Vagina (tissue), 2 donors: ENCODE results near the gene TRMT11. TPM values are rescaled to one million over a fixed set of nuclear protein-coding genes. Genes with fewer than 3 reads are reported as not detected.

Source experiments
- DNase-seq, 2 donors: peaks; one replicate each; pipeline ENCODE4 v3.0.0-alpha.2; 2017; ENCODE audit errors: extremely low spot score in 2 of 2
- H3K27ac ChIP-seq: fragments of 200-600 bp; sonication (generic); one replicate; pipeline ENCODE4 v1.5.1; 2019
- H3K27me3 ChIP-seq: fragments of 200-600 bp; sonication (generic); one replicate; pipeline ENCODE4 v1.5.1; 2019
- H3K36me3 ChIP-seq, 2 donors: fragments of 200-600 bp; sonication (generic); one replicate each; pipeline ENCODE4 v1.5.1; 2017 to 2019
- H3K4me1 ChIP-seq: fragments of 200-600 bp; sonication (generic); one replicate; pipeline ENCODE4 v1.5.1; 2019
- H3K4me3 ChIP-seq, 2 donors: fragments of 200-600 bp; sonication (generic); 1 replicate in 1 of 2; 2 replicates in 1 of 2; pipeline ENCODE4 v1.5.1; 2016 to 2019
- H3K9me3 ChIP-seq: fragments of 200-600 bp; sonication (generic); one replicate; pipeline ENCODE4 v1.5.1; 2019
- POLR2A ChIP-seq, 2 donors: fragments of 450-650 bp; IDR thresholded peaks; one replicate each; pipeline ENCODE4 v1.6.1; 2017; ENCODE audit warnings: antibody characterized with exemption in 2 of 2, mild to moderate bottlenecking in 2 of 2, moderate library complexity in 2 of 2
- POLR2AphosphoS5 ChIP-seq, 2 donors: sonication (generic); formaldehyde crosslinking; IDR thresholded peaks; one replicate each; pipeline ENCODE4 v1.9.0; 2017; ENCODE audit warnings: antibody characterized with exemption in 2 of 2, mild to moderate bottlenecking in 2 of 2, low read depth in 1 of 2; ENCODE audit not compliant: insufficient read depth in 1 of 2
- intact Hi-C: fragments of 100-400 bp; cut with DNase I; formaldehyde crosslinking; loops from one replicate; pipeline ENCODE4 v1.15.1; 2023
- total RNA-seq: library from RNA; depleted of rRNA; stranded (reverse); fragments of >200 nt; gene quantifications from one replicate; pipeline ENCODE4 v1.2.3, GENCODE V29; 2016
- TF ChIP-seq, protein P1 (sequence below), 3 experiments: fragments of 450-650 bp in 2 of 3; fragments of 200-600 bp in 1 of 3; sonication (generic) in 1 of 3; IDR thresholded peaks; one replicate each; pipeline ENCODE4 v1.5.1; 2017 to 2019; ENCODE audit warnings: antibody characterized with exemption in 3 of 3, mild to moderate bottlenecking in 2 of 3, moderate library complexity in 2 of 3

The TRMT11 gene
- total RNA-seq, 1 donor from 2014 or later: 28.0 TPM

DNA sequence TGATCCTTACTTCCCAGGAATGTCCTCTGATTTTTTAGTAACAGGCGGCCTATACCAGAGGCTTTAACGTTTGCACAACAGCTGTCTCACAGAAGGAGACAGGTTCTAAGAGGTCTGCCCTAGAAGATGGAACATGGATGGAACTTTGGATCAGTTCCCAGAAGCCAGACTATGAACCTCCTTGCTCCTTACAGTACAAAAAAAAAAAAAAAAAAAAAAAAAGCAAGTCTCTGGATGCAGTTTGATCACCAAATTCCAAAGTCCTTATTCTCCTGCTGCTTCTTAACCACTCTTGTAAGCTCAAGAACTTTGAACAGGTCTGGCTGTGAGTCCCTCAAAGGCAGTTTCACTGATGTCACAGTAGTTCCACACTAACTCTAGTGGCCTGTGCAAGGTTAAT is 2.0 kb upstream of the TRMT11 start:
- Histone ChIP-seq H3K27me3 (no peaks in the 10 kb centered on the region), H3K36me3 (no peaks in the 10 kb centered on the region), H3K27ac (no peak overlapping the region), H3K4me1 (peaks cover 18% of the 10 kb centered on the region), H3K4me3 (no peak overlapping the region), H3K9me3 (no peaks in the 10 kb centered on the region)
- intact Hi-C loops: no loop called here
- no peak for DNase-seq
- TF ChIP-seq POLR2AphosphoS5 (IDR thresholded peaks at IDR 0.05; ENCODE audit: insufficient read depth in 1 of 2, low read depth in 1 of 2): no peak
- TF ChIP-seq, protein P1, sequence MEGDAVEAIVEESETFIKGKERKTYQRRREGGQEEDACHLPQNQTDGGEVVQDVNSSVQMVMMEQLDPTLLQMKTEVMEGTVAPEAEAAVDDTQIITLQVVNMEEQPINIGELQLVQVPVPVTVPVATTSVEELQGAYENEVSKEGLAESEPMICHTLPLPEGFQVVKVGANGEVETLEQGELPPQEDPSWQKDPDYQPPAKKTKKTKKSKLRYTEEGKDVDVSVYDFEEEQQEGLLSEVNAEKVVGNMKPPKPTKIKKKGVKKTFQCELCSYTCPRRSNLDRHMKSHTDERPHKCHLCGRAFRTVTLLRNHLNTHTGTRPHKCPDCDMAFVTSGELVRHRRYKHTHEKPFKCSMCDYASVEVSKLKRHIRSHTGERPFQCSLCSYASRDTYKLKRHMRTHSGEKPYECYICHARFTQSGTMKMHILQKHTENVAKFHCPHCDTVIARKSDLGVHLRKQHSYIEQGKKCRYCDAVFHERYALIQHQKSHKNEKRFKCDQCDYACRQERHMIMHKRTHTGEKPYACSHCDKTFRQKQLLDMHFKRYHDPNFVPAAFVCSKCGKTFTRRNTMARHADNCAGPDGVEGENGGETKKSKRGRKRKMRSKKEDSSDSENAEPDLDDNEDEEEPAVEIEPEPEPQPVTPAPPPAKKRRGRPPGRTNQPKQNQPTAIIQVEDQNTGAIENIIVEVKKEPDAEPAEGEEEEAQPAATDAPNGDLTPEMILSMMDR (IDR thresholded peaks at IDR 0.05): no peak
- TF ChIP-seq POLR2A (IDR thresholded peaks at IDR 0.05): no peak

DNA sequence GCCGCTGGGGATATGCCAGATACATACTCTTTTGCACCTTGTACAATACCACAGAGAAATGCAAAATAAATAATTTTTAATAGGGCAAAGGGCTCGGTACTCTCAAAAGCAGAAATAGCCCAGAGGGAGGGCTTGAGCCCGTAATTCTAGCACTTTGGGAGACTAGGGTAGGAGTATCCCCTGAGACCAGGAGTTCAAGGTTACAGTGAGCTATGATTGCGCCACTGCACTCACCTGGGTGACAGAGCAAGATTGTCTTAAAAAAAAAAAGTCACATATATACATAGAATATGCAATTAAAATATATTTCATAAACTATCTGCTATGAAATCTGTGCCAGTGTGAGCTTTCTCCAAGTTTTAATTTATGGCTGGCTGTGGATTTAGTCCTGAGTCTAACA is 818 bp upstream of the TRMT11 start:
- H3K4me3 ChIP-seq: peak overlapping the region; percentile 72 to 82
- H3K4me1 ChIP-seq: peaks cover 18% of the 10 kb centered on the region
- no peaks in the 10 kb centered on the region for H3K9me3 ChIP-seq
- intact Hi-C loops: no loop called here
- TF ChIP-seq POLR2A (IDR thresholded peaks at IDR 0.05): no peak
- no peak for TF ChIP-seq POLR2AphosphoS5 (IDR thresholded peaks at IDR 0.05; ENCODE audit: insufficient read depth in 1 of 2, low read depth in 1 of 2)
- TF ChIP-seq, protein P1 (IDR thresholded peaks at IDR 0.05): no peak
- H3K27ac ChIP-seq: no peak overlapping the region
- no peak for DNase-seq
- no peaks in the 10 kb centered on the region for H3K27me3 ChIP-seq
- H3K36me3 ChIP-seq: no peaks in the 10 kb centered on the region

DNA sequence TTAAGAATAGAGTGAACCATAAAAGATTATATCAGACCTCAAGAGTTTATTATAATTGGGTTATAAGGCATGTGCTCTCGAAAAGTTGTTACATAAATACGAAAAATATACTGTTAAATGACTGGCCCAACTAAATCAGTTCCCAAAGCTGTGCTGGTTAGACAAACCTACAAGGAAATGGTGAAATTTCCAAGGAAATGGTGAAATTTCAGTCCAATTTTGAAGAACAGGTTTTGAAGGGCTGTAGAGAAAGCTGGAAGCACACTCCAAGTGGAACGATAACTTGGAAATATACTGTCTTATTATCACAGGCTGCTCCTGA is 400 bp upstream of the TRMT11 start:
- H3K9me3 ChIP-seq: no peaks in the 10 kb centered on the region
- H3K4me3 ChIP-seq: peak overlapping the region; percentile 72 to 82
- H3K36me3 ChIP-seq: no peaks in the 10 kb centered on the region
- peak overlapping the region; percentile 80 for H3K27ac ChIP-seq
- intact Hi-C loops: no loop called here
- H3K27me3 ChIP-seq: no peaks in the 10 kb centered on the region
- no peak for TF ChIP-seq POLR2A (IDR thresholded peaks at IDR 0.05)
- TF ChIP-seq POLR2AphosphoS5 (IDR thresholded peaks at IDR 0.05; ENCODE audit: insufficient read depth in 1 of 2, low read depth in 1 of 2): no peak
- TF ChIP-seq, protein P1 (IDR thresholded peaks at IDR 0.05): no peak
- H3K4me1 ChIP-seq: peaks cover 18% of the 10 kb centered on the region
- no peak for DNase-seq

DNA sequence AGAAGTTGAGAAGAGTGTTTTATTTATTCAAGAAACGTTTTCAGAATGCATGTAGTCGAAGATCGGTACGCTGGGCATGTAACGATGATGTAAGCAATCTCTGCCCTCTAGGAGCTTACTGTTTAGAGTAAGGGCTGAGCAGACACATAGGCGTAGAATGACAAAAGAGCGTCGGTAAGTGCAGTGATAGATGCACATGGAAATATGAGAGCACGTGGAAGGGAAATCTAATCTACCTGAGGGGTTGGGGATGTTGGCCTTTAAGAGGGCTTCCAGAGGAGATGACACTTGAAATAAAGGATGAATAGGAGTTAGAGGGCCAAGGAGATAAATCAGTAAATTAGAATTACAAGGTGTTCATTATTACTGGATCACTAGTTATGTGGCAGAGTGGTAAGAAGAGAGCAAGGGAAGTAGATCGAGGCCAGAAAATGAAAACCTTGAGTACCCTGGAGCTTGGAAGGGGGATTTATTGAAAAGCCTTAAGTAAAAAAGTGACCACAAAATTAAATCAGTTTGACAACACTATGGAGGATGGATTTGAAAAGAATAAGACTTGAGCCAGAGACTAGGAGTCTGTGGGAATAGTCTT is 782 bp downstream of the TRMT11 start:
- peak overlapping the region; percentile 72 to 82 for H3K4me3 ChIP-seq
- no peak for DNase-seq
- H3K27ac ChIP-seq: peak overlapping the region; percentile 80
- intact Hi-C loops: no loop called here
- no peaks in the 10 kb centered on the region for H3K27me3 ChIP-seq
- peaks cover 25% of the 10 kb centered on the region for H3K4me1 ChIP-seq
- TF ChIP-seq POLR2A (IDR thresholded peaks at IDR 0.05) (no peak), POLR2AphosphoS5 (IDR thresholded peaks at IDR 0.05; ENCODE audit: insufficient read depth in 1 of 2, low read depth in 1 of 2) (no peak)
- TF ChIP-seq, protein P1 (IDR thresholded peaks at IDR 0.05): no peak
- no peaks in the 10 kb centered on the region for H3K36me3 ChIP-seq
- H3K9me3 ChIP-seq: no peaks in the 10 kb centered on the region

DNA sequence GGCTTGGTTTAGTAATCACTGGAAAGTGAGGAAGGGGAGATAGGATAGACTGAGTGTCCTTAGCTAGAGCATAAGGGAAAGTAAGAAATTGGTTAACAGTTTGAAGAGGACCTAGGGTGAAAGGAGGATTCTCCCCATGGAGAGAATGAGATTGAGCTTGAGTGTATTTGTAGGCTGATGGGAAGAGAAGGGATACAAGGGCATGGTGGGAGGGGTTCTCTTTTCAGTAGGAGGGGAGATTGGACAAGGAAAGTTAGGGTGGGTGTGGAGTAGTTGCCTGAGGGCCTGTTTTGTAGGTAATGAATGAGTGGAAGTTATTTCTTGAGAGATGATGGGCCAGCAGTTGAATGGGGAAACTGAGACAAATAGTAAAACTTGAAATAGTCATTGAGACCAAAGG is 1.9 kb downstream of the TRMT11 start:
- Histone ChIP-seq H3K4me1 (peaks cover 25% of the 10 kb centered on the region), H3K27ac (no peak overlapping the region)
- no peak for DNase-seq

More for the DNA sequence above, 1.9 kb downstream of the TRMT11 start:
- no peak overlapping the region for H3K4me3 ChIP-seq
- no peaks in the 10 kb centered on the region for H3K9me3 ChIP-seq
- H3K36me3 ChIP-seq: no peaks in the 10 kb centered on the region
- no peaks in the 10 kb centered on the region for H3K27me3 ChIP-seq
- intact Hi-C loops: no loop called here
- TF ChIP-seq POLR2AphosphoS5 (IDR thresholded peaks at IDR 0.05; ENCODE audit: insufficient read depth in 1 of 2, low read depth in 1 of 2): no peak
- TF ChIP-seq POLR2A (IDR thresholded peaks at IDR 0.05): no peak
- TF ChIP-seq, protein P1 (IDR thresholded peaks at IDR 0.05): no peak
